Muscle layer of duodenum (tissue), 2 donors: ENCODE measurements around the gene MBNL3.
"Not testable (repeated sequence)": the region's sequence is repeated elsewhere in the genome, so short reads cannot be mapped to it uniquely, and the experiment has no call there.

ENCODE experiments used
- H3K27ac ChIP-seq: one replicate; pipeline ENCODE4 v1.7.0; 2013; ENCODE audit warnings: mild to moderate bottlenecking, low read length
- H3K27me3 ChIP-seq: one replicate; pipeline ENCODE4 v1.7.0; 2013; ENCODE audit warnings: low read depth, mild to moderate bottlenecking, control low read depth, low read length
- H3K36me3 ChIP-seq, 2 donors: one replicate each; pipeline ENCODE4 v1.7.0; 2013; ENCODE audit warnings: low read length in 2 of 2, control low read depth in 1 of 2, mild to moderate bottlenecking in 1 of 2; ENCODE audit not compliant: insufficient read depth in 2 of 2, control insufficient read depth in 1 of 2
- H3K4me1 ChIP-seq, 2 donors: one replicate each; pipeline ENCODE4 v1.7.0; 2013; ENCODE audit warnings: low read length in 2 of 2, mild to moderate bottlenecking in 2 of 2, control low read depth in 1 of 2, moderate library complexity in 1 of 2; ENCODE audit not compliant: insufficient read depth in 2 of 2, control insufficient read depth in 1 of 2
- H3K4me3 ChIP-seq, 2 donors: one replicate each; pipeline ENCODE4 v1.7.0; 2013; ENCODE audit warnings: low read length in 2 of 2, low read depth in 1 of 2, mild to moderate bottlenecking in 1 of 2
- H3K9me3 ChIP-seq, 2 donors: one replicate each; pipeline ENCODE4 v1.7.0; 2013; ENCODE audit warnings: low read length in 2 of 2, control low read depth in 1 of 2, mild to moderate bottlenecking in 1 of 2; ENCODE audit not compliant: control insufficient read depth in 1 of 2
- donor health status: healthy.

MBNL3 gene

DNA sequence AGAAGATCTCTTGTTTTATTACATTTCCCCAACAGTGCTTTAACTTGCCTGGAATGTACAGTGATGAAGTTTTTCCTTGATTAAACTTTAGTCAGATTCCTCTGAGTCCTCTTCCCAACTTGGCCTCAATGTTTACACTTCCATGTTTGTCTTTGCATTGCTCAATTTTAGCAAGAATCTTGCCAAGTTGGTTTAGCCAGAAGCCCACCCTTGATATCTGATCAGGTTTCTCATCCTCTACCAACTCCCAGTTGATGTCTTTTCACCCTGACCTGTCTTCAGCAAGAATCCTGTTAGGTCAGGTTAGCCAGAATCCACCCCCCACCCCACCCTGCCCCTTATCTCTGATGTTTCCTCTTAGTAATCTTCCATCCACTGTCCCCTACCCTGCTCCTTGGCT is 120.9 kb downstream of the MBNL3 start:
- H3K4me3 ChIP-seq, result no peak overlapping the region
- no peaks in the 10 kb centered on the region for H3K27me3 ChIP-seq
- no peaks in the 10 kb centered on the region for H3K9me3 ChIP-seq
- H3K36me3 ChIP-seq, result no peaks in the 10 kb centered on the region
- H3K4me1 ChIP-seq, result no peaks in the 10 kb centered on the region
- H3K27ac ChIP-seq, result no peak overlapping the region

DNA sequence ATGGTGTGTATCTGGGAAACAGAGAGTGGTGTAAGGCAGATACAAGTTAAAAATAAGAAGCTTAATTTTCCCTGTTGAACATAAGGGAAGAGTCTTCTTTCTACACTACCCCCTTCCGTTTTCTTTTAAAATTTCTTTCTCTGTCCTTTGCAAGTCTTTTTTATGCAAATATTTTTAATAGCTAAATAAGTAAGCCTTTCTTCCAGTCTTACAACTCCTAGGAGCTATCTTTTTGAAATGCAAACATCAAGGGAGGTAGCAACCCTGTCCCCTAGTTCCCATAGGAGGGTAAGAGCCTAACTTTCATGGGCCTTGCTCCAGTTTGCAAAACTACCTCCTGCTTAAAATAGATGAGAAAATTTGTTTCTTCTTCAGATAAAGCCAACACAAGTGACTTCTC is 121.5 kb downstream of the MBNL3 start:
- no peaks in the 10 kb centered on the region for H3K27me3 ChIP-seq
- H3K9me3 ChIP-seq, result no peaks in the 10 kb centered on the region
- no peak overlapping the region for H3K27ac ChIP-seq
- no peak overlapping the region for H3K4me3 ChIP-seq
- no peaks in the 10 kb centered on the region for H3K36me3 ChIP-seq
- H3K4me1 ChIP-seq, result no peaks in the 10 kb centered on the region

DNA sequence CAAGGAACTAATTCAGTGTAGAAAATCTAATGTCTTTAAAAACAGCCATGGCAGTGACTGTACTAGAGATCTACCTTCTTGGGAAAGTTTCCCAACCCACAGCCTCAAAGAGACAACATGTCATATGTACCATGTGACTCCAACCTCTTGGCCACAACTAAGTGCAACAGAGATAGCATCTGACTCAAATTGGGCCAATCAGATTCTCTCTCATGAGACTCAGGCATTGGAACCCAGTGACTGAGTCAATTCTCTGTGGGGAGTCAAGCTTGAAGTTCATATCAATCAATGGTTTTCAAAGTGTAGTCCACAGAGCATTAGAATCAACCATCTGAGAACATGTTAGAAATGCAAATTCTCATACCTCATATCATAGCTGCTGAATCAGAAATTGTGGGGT is 123.3 kb downstream of the MBNL3 start:
- Histone ChIP-seq H3K9me3 (no peaks in the 10 kb centered on the region), H3K4me1 (no peaks in the 10 kb centered on the region), H3K27me3 (no peaks in the 10 kb centered on the region), H3K4me3 (no peak overlapping the region), H3K27ac (no peak overlapping the region), H3K36me3 (no peaks in the 10 kb centered on the region)

DNA sequence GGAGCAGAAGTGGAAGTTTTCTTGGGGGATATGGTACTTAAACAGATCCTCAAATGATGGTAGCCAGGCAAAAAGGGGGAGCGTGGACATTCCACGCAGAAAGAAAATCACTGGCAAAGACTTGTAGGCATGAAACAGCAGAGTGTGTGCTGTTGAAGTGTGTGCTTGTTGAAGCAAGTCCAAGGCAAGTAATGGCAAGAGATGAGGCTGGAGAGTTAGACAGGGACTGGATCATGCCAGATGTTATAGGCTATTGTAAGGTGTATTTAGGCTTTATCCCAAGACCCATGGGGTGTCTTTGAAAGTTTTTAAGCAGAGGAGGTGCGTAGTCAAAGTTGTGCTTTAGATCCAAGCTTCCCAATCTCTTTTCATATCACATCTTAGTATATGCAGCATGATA is 124.5 kb downstream of the MBNL3 start:
- Histone ChIP-seq H3K9me3 (no peaks in the 10 kb centered on the region), H3K4me1 (no peaks in the 10 kb centered on the region), H3K4me3 (no peak overlapping the region), H3K36me3 (no peaks in the 10 kb centered on the region), H3K27me3 (no peaks in the 10 kb centered on the region), H3K27ac (no peak overlapping the region)

DNA sequence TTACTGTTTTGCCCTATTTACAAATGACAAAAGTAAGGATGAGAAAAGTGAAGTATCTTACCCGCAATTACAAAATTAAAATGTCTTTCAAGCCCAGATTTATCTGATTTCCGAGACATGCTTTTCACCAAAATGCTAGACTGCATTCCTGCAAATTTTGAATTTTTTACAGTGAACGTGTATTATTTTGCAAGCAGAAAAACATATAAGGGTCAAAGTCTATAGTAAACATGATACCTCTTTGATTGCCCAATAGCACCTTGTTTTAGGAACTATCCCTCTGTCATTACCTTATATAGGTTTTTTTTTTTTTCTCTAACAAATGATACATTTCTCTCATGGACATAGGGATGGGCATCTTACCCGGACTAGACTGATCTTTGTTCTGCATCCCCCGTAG is 135.4 kb downstream of the MBNL3 start:
- Histone ChIP-seq H3K9me3 (no peaks in the 10 kb centered on the region), H3K4me1 (no peaks in the 10 kb centered on the region), H3K4me3 (no peak overlapping the region), H3K27ac (no peak overlapping the region), H3K36me3 (no peaks in the 10 kb centered on the region), H3K27me3 (no peaks in the 10 kb centered on the region)

GRCh38 chrX:132336172-132336571 is 152.7 kb downstream of the MBNL3 start:
- no peaks in the 10 kb centered on the region for H3K27me3 ChIP-seq

DNA sequence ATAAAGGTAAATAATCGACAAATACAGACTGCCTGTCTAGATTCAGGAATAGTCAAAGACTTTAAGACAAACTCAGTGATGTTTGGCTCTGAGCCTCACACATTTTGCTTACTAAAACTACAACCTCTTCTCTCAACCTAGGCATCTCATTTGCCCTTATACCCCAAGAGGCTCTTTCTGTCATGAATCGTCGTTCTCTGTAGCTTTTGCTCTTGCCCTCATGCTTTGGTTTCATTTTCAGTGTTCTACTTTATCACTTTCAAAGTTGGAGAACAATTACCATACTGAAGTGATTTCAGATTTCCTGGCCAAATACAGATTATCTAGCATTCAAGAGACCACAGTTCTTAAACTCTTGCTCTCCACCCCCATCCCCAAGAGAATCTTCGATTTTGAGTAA is 155.5 kb downstream of the MBNL3 start:
- no peaks in the 10 kb centered on the region for H3K4me1 ChIP-seq
- H3K36me3 ChIP-seq, result no peaks in the 10 kb centered on the region
- H3K4me3 ChIP-seq, result no peak overlapping the region
- no peaks in the 10 kb centered on the region for H3K27me3 ChIP-seq
- no peak overlapping the region for H3K27ac ChIP-seq
- no peaks in the 10 kb centered on the region for H3K9me3 ChIP-seq

More at GRCh38 chrX:132336172-132336571, 152.7 kb downstream of the MBNL3 start:
- no peaks in the 10 kb centered on the region for H3K4me1 ChIP-seq
- H3K4me3 ChIP-seq, result no peak overlapping the region
- H3K27ac ChIP-seq, result no peak overlapping the region
- no peaks in the 10 kb centered on the region for H3K9me3 ChIP-seq
- H3K36me3 ChIP-seq, result no peaks in the 10 kb centered on the region

DNA sequence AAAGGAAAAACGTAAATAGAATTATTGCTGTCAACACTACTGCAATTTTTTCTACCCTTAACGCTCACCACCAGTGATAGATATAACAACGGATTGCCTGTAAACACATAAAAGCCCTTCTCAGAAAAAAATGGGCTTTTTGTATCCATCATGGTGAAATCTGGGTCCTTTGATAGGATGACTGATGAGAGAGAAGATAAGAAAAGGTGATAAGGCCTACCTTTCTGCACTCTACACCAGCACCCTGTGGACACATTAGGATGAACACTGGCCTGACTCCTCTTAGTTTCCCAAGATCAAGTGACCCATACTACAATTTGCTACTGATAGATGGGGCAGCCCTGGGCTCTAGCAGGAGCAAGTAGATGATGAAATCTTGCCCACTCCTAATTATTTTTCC is 157.3 kb downstream of the MBNL3 start:
- H3K4me1 ChIP-seq, result no peaks in the 10 kb centered on the region
- H3K27ac ChIP-seq, result no peak overlapping the region
- no peaks in the 10 kb centered on the region for H3K9me3 ChIP-seq

GRCh38 chrX:132331000-132331399 is 157.8 kb downstream of the MBNL3 start:
- no peaks in the 10 kb centered on the region for H3K27me3 ChIP-seq
- no peaks in the 10 kb centered on the region for H3K9me3 ChIP-seq
- no peak overlapping the region for H3K4me3 ChIP-seq
- H3K27ac ChIP-seq, result no peak overlapping the region
- H3K36me3 ChIP-seq, result no peaks in the 10 kb centered on the region
- no peaks in the 10 kb centered on the region for H3K4me1 ChIP-seq

More for the DNA sequence above, 157.3 kb downstream of the MBNL3 start:
- no peaks in the 10 kb centered on the region for H3K36me3 ChIP-seq
- no peak overlapping the region for H3K4me3 ChIP-seq
- no peaks in the 10 kb centered on the region for H3K27me3 ChIP-seq

DNA sequence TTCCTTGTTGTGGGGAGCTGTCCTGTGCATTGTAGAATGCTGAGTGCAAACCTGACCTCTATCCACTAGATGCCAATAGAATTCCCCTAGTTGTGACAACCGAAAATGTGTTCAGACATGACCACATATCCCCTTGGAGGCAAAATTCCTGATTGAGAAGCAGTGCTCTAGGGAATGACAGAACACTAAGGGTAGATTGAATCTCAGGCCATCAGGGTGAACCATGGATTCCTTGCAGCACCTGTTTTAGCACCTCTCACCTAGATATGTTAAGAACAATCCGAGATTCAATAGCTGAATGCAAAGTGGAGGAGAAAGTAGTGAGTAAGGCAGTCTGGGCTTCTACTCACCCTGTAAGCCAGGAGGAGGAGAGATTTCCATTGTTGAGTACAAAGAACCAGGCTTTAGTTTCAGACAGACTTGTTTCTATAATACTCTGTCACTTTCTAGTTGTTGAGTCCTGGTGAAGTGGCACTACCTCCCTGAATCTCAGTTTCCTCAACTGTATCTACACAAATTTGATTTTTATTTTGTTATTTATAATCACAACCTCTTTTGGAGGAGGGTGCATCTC is 158.6 kb downstream of the MBNL3 start:
- Histone ChIP-seq H3K4me1 (no peaks in the 10 kb centered on the region), H3K36me3 (no peaks in the 10 kb centered on the region), H3K4me3 (no peak overlapping the region), H3K27ac (no peak overlapping the region), H3K9me3 (no peaks in the 10 kb centered on the region), H3K27me3 (no peaks in the 10 kb centered on the region)

DNA sequence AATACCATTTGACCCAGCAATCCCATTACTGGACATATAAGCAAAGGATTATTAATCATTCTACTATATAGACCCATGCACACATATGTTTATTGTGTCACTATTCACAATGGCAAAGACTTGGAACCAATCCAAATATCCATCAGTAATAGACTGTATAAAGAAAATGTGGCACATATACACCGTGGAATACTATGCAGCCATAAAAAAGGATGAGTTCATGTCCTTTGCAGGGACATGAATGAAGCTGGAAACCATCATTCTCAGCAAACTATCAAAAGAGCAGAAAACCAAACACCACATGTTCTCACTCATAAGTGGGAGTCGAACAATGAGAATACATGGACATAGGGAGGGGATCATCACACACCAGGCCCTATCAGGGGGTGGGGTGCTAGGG is 161.9 kb downstream of the MBNL3 start:
- not testable (repeated sequence) for H3K36me3 ChIP-seq, H3K9me3 ChIP-seq, H3K4me1 ChIP-seq, H3K27ac ChIP-seq, H3K27me3 ChIP-seq, H3K4me3 ChIP-seq
